HepG2 (cell line): ENCODE measurements around the gene MBNL3. TPM values are rescaled to one million over a fixed set of nuclear protein-coding genes. Genes with fewer than 3 reads are reported as not detected.

Source experiments
- ATAC-seq: fragments of 200-7000 bp; cut with Tn5 transposase; 3 replicates; pipeline ENCODE4 v1.9.1; 2020; ENCODE audit warnings: mild to moderate bottlenecking, moderate library complexity
- BruUV-seq: library from RNA; stranded (reverse); fragments of 400-500 nt; replicated peaks from 2 replicates; lab custom pipeline; 2021; lab: Mats Ljungman, UMichigan
- CTCF ChIA-PET: fragments of 300-600 bp; formaldehyde crosslinking; extraction: SDS; loops from one replicate; lab custom pipeline; 2021; ENCODE audit warnings: low total read pairs, inconsistent platforms, low intra/inter-chr PET ratio; lab: Yijun Ruan, JAX
- POLR2A ChIA-PET: fragments of 350-600 bp; sonication (Branson Sonifier 250); formaldehyde crosslinking; loops from one replicate; lab custom pipeline; 2020; ENCODE audit warnings: antibody characterized with exemption, inconsistent platforms; lab: Yijun Ruan, JAX
- DNase-seq: peaks from one replicate; pipeline ENCODE4 v3.0.0-alpha.2; 2015; ENCODE audit warnings: low spot score
- FAIRE-seq: peaks from 3 replicates; lab custom pipeline; 2011; peaks lifted over from hg19 to GRCh38; lab: Jason Lieb, UNC
- H2AFZ ChIP-seq: one replicate; pipeline ENCODE4 v1.6.1; 2011; ENCODE audit warnings: low read length, inconsistent platforms
- H3K27ac ChIP-seq: fragments of 300-600 bp; 3 replicates; pipeline ENCODE4 v1.8.0; 2011; ENCODE audit warnings: mixed run types, mild to moderate bottlenecking, mixed read lengths, low read length, inconsistent platforms; ENCODE audit not compliant: insufficient read depth; ENCODE audit errors: extremely low read length
- H3K27me3 ChIP-seq, 2 experiments: fragments of 200-600 bp in 1 of 2; 2 replicates in 1 of 2; 3 replicates in 1 of 2; pipeline versions ENCODE4 v1.6.0 to v1.8.0; 2011; ENCODE audit warnings: low read length in 2 of 2, mild to moderate bottlenecking in 2 of 2, moderate library complexity in 2 of 2, inconsistent platforms in 1 of 2; ENCODE audit not compliant: insufficient read depth in 2 of 2, control insufficient read depth in 1 of 2
- H3K36me3 ChIP-seq, 2 experiments: fragments of 200-600 bp in 1 of 2; replicated peaks in 1 of 2; 2 replicates in 1 of 2; 3 replicates in 1 of 2; pipeline versions ENCODE4 v1.5.1 to v1.8.0; 2011; ENCODE audit warnings: low read length in 2 of 2, inconsistent platforms in 1 of 2; ENCODE audit not compliant: insufficient read depth in 2 of 2, control insufficient read depth in 1 of 2
- H3K4me1 ChIP-seq: 2 replicates; pipeline ENCODE4 v1.5.1; 2012; ENCODE audit warnings: low read length, inconsistent platforms; ENCODE audit not compliant: insufficient read depth
- H3K4me2 ChIP-seq: 2 replicates; pipeline ENCODE4 v1.6.0; 2011; ENCODE audit warnings: low read depth, low read length, inconsistent platforms
- H3K4me3 ChIP-seq, 3 experiments: fragments of 200-600 bp in 1 of 3; sonication (generic), shearing (Covaris generic) in 1 of 3; replicated peaks in 1 of 3; 2 replicates each; pipeline ENCODE4 v1.5.1; 2011 to 2016; ENCODE audit warnings: low read length in 3 of 3, inconsistent platforms in 2 of 3, low read depth in 2 of 3, mild to moderate bottlenecking in 2 of 3, control low read depth in 1 of 3, mixed read lengths in 1 of 3; ENCODE audit not compliant: insufficient read depth in 1 of 3
- H3K79me2 ChIP-seq: one replicate; pipeline ENCODE4 v1.6.1; 2011; ENCODE audit warnings: low read length, inconsistent platforms; ENCODE audit not compliant: insufficient read depth
- H3K9ac ChIP-seq: 2 replicates; pipeline ENCODE4 v1.6.0; 2011; ENCODE audit warnings: mild to moderate bottlenecking, low read depth, low read length, inconsistent platforms; ENCODE audit not compliant: insufficient read depth
- H3K9me3 ChIP-seq: 2 replicates; pipeline ENCODE4 v1.5.1; 2012; ENCODE audit warnings: mild to moderate bottlenecking, low read length
- H4K20me1 ChIP-seq: 2 replicates; pipeline ENCODE4 v1.6.0; 2011; ENCODE audit warnings: inconsistent platforms, mild to moderate bottlenecking, low read length, moderate library complexity; ENCODE audit not compliant: insufficient read depth
- CHD2 ChIP-seq: IDR thresholded peaks from 2 replicates; pipeline ENCODE4 v1.6.1; 2011; ENCODE audit warnings: low read depth, low read length, improper control_type of control experiment
- HDAC1 ChIP-seq: sonication (generic); formaldehyde crosslinking; IDR thresholded peaks from 2 replicates; pipeline ENCODE4 v1.5.1; 2020; ENCODE audit warnings: mild to moderate bottlenecking, missing genetic modification reagents
- HDAC2 ChIP-seq: sonication (generic); formaldehyde crosslinking; IDR thresholded peaks from 2 replicates; pipeline ENCODE4 v1.4.0; 2020; ENCODE audit warnings: missing genetic modification reagents
- HOXA9 ChIP-seq: sonication (generic); formaldehyde crosslinking; IDR thresholded peaks from 2 replicates; pipeline ENCODE4 v1.8.1; 2022; ENCODE audit warnings: missing genetic modification reagents, mild to moderate bottlenecking, moderate library complexity, borderline replicate concordance
- PHF8 ChIP-seq: sonication (generic); formaldehyde crosslinking; IDR thresholded peaks from 2 replicates; pipeline ENCODE4 v1.5.0; 2020; ENCODE audit warnings: missing genetic modification reagents
- SETDB1 ChIP-seq: sonication (generic); formaldehyde crosslinking; IDR thresholded peaks from 2 replicates; pipeline ENCODE4 v1.5.1; 2020; ENCODE audit warnings: missing genetic modification reagents, mild to moderate bottlenecking, borderline replicate concordance
- SOX6 ChIP-seq, 2 experiments: fragments of 450-650 bp in 1 of 2; sonication (generic) in 1 of 2; formaldehyde crosslinking in 1 of 2; IDR thresholded peaks; 2 replicates each; pipeline versions ENCODE4 v1.4.0 to v1.6.1; 2017 to 2020; ENCODE audit warnings: antibody characterized with exemption in 1 of 2, mild to moderate bottlenecking in 1 of 2, missing genetic modification reagents in 1 of 2
- STAT5B ChIP-seq: sonication (generic); formaldehyde crosslinking; IDR thresholded peaks from 2 replicates; pipeline ENCODE4 v1.4.0; 2020; ENCODE audit warnings: missing genetic modification reagents
- THAP11 ChIP-seq: IDR thresholded peaks from 2 replicates; pipeline ENCODE4 v1.6.1; 2016; ENCODE audit warnings: missing biosample characterization, missing genetic modification reagents
- ZNF333 ChIP-seq: sonication (generic); formaldehyde crosslinking; IDR thresholded peaks from 2 replicates; pipeline ENCODE4 v1.4.0; 2020; ENCODE audit warnings: mild to moderate bottlenecking, missing genetic modification reagents, borderline replicate concordance
- ZNF501 ChIP-seq: sonication (generic); formaldehyde crosslinking; IDR thresholded peaks from 2 replicates; pipeline ENCODE4 v1.5.1; 2020; ENCODE audit warnings: mild to moderate bottlenecking, moderate library complexity, missing genetic modification reagents
- ZNF556 ChIP-seq: sonication (generic); formaldehyde crosslinking; IDR thresholded peaks from 2 replicates; pipeline ENCODE4 v1.4.0; 2020; ENCODE audit warnings: mild to moderate bottlenecking, missing genetic modification reagents, borderline replicate concordance
- WGBS: methylation state at CpG from one replicate; pipeline ENCODE4 v1.1.6; 2017; ENCODE audit warnings: low lambda C conversion rate; 5-methylcytosine and 5-hydroxymethylcytosine counted together
- in situ Hi-C: cut with HindIII; loops from 2 replicates; pipeline ENCODE4 v1.10.0; 2017; ENCODE audit warnings: low pct_unique_long_range_greater_than_20kb; ENCODE audit not compliant: extremely low pct_ligation_motif_present
- intact Hi-C: fragments of 100-400 bp; cut with micrococcal nuclease; formaldehyde crosslinking; loops from one replicate; pipeline ENCODE4 v1.10.0; 2022; ENCODE audit not compliant: unreplicated experiment
- polyA plus RNA-seq, 8 experiments: library from polyadenylated mRNA; depleted of rRNA in 3 of 8; stranded (reverse) in 7 of 8; unstranded in 1 of 8; fragments of >200 nt; fragmentation: Illumina TruSeq in 4 of 8; extraction: Trizol in 4 of 8; gene quantifications; 2 replicates each; pipeline versions ENCODE4 v1.2.1 to v1.2.3, GENCODE V29; 2011 to 2016; ENCODE audit warnings: low read depth in 4 of 8, missing spikeins in 1 of 8, mixed read lengths in 1 of 8; ENCODE audit not compliant: insufficient read depth in 1 of 8
- total RNA-seq, 5 experiments: library from RNA; depleted of rRNA; stranded (reverse); fragments of >200 nt; fragmentation: Illumina TruSeq; extraction: Trizol; gene quantifications; 2 replicates each; pipeline ENCODE4 v1.2.3, GENCODE V29; 2016; ENCODE audit warnings: low read depth in 1 of 5
- TF ChIP-seq, protein P1 (sequence below): sonication (generic); formaldehyde crosslinking; IDR thresholded peaks from 2 replicates; pipeline ENCODE4 v1.9.0; 2021; ENCODE audit warnings: missing genetic modification reagents, mild to moderate bottlenecking, borderline replicate concordance
- TF ChIP-seq, protein P2 (sequence below): sonication (generic); formaldehyde crosslinking; IDR thresholded peaks from 2 replicates; pipeline ENCODE4 v1.9.0; 2021; ENCODE audit warnings: mild to moderate bottlenecking, missing genetic modification reagents
- TF ChIP-seq, protein P3 (sequence below): sonication (generic); formaldehyde crosslinking; IDR thresholded peaks from 2 replicates; pipeline ENCODE4 v1.4.0; 2020; ENCODE audit warnings: mild to moderate bottlenecking, missing genetic modification reagents

The MBNL3 gene
- total and polyA plus RNA-seq, 2 of the 13 experiments (the other 11 are each of a cell fraction or from before 2014, with no cell fraction given), result 155 to 257 TPM

DNA sequence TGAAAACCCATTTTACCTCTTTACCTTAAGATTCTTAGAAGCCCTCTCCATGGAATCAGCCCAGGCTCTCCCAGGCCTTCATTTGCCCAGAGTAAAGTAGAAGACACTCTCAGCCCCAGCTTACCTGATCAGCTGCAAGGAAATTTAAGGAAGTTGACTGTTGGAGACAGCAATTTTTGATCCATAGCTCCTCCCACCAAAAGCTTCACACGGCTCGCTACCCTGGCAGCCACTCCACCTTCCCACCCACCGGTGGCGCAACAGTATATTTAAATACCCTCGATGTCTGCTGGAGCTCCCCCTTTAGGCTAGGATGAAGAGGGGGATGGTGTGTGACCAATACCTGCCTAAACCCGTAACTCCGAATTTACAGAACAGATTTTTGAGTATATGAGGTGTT lies 75.4 kb downstream of the MBNL3 start:
- intact Hi-C loops (loop anchor here (5.0 kb wide), 2 partner anchors 69 to 179 kb away; no protein-coding TSS in a partner anchor), in situ Hi-C loops (loop anchor here (10.0 kb wide), 1 partner anchor 71 kb away; the partner anchor contains the start of gene MBNL3)
- H3K9ac ChIP-seq, result peak overlapping the region; percentile 73
- peak; percentile 76 for FAIRE-seq
- peak overlapping the region; percentile 77 for H3K4me2 ChIP-seq
- BruUV-seq, result no TSS peak
- POLR2A ChIA-PET, result interaction anchor here (0.9 to 2.1 kb wide), 11 partner anchors 13 to 182 kb away, joined by 3 to 16 read pairs (median 4); partner anchors contain the start of gene MBNL3
- H3K4me3 ChIP-seq, result peak overlapping the region; percentile 66 to 74 (median 68); a peak in 5 of 6 replicates
- CTCF ChIA-PET, result no interaction called here
- H2AFZ ChIP-seq, result no peak overlapping the region
- H3K27me3 ChIP-seq, result no peaks in the 10 kb centered on the region
- H3K9me3 ChIP-seq, result no peaks in the 10 kb centered on the region
- peaks cover 4% of the 10 kb centered on the region; the same call in 1 of the 2 replicates for H4K20me1 ChIP-seq
- H3K36me3 ChIP-seq, result no peaks in the 10 kb centered on the region
- ATAC-seq, result peak; percentile 85
- peaks cover 61% of the 10 kb centered on the region for H3K79me2 ChIP-seq
- DNase-seq, result peak; percentile 82
- H3K4me1 ChIP-seq, result peaks cover 56% of the 10 kb centered on the region
- 15% methylated on average over 5 of the region's 7 CpGs for WGBS
- peak overlapping the region; percentile 78 for H3K27ac ChIP-seq
- TF ChIP-seq, protein P1, sequence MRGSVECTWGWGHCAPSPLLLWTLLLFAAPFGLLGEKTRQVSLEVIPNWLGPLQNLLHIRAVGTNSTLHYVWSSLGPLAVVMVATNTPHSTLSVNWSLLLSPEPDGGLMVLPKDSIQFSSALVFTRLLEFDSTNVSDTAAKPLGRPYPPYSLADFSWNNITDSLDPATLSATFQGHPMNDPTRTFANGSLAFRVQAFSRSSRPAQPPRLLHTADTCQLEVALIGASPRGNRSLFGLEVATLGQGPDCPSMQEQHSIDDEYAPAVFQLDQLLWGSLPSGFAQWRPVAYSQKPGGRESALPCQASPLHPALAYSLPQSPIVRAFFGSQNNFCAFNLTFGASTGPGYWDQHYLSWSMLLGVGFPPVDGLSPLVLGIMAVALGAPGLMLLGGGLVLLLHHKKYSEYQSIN (CRISPR knock-in tag), result no peak
- TF ChIP-seq, protein P2, sequence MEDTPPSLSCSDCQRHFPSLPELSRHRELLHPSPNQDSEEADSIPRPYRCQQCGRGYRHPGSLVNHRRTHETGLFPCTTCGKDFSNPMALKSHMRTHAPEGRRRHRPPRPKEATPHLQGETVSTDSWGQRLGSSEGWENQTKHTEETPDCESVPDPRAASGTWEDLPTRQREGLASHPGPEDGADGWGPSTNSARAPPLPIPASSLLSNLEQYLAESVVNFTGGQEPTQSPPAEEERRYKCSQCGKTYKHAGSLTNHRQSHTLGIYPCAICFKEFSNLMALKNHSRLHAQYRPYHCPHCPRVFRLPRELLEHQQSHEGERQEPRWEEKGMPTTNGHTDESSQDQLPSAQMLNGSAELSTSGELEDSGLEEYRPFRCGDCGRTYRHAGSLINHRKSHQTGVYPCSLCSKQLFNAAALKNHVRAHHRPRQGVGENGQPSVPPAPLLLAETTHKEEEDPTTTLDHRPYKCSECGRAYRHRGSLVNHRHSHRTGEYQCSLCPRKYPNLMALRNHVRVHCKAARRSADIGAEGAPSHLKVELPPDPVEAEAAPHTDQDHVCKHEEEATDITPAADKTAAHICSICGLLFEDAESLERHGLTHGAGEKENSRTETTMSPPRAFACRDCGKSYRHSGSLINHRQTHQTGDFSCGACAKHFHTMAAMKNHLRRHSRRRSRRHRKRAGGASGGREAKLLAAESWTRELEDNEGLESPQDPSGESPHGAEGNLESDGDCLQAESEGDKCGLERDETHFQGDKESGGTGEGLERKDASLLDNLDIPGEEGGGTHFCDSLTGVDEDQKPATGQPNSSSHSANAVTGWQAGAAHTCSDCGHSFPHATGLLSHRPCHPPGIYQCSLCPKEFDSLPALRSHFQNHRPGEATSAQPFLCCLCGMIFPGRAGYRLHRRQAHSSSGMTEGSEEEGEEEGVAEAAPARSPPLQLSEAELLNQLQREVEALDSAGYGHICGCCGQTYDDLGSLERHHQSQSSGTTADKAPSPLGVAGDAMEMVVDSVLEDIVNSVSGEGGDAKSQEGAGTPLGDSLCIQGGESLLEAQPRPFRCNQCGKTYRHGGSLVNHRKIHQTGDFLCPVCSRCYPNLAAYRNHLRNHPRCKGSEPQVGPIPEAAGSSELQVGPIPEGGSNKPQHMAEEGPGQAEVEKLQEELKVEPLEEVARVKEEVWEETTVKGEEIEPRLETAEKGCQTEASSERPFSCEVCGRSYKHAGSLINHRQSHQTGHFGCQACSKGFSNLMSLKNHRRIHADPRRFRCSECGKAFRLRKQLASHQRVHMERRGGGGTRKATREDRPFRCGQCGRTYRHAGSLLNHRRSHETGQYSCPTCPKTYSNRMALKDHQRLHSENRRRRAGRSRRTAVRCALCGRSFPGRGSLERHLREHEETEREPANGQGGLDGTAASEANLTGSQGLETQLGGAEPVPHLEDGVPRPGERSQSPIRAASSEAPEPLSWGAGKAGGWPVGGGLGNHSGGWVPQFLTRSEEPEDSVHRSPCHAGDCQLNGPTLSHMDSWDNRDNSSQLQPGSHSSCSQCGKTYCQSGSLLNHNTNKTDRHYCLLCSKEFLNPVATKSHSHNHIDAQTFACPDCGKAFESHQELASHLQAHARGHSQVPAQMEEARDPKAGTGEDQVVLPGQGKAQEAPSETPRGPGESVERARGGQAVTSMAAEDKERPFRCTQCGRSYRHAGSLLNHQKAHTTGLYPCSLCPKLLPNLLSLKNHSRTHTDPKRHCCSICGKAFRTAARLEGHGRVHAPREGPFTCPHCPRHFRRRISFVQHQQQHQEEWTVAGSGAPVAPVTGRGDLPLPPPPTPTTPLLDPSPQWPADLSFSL (CRISPR knock-in tag), result no peak
- TF ChIP-seq ZNF333 (CRISPR knock-in tag) (no peak), SETDB1 (CRISPR knock-in tag) (no peak), THAP11 (CRISPR knock-in tag) (no peak), CHD2 (no peak), HOXA9 (no peak), STAT5B (CRISPR knock-in tag) (no peak), HDAC1 (CRISPR knock-in tag) (peak; percentile 39; the same call in 1 of the 2 replicates), ZNF501 (CRISPR knock-in tag) (no peak), PHF8 (CRISPR knock-in tag) (no peak), ZNF556 (CRISPR knock-in tag) (no peak), HDAC2 (CRISPR knock-in tag) (0 out of 2 replicates have a peak, but pooled peaks have one; percentile 28), SOX6 (IDR thresholded peaks at IDR 0.05) (no peak), SOX6 (CRISPR knock-in tag; IDR thresholded peaks at IDR 0.05) (peak; percentile 46; the same call in 1 of the 2 replicates)
- TF ChIP-seq, protein P3, sequence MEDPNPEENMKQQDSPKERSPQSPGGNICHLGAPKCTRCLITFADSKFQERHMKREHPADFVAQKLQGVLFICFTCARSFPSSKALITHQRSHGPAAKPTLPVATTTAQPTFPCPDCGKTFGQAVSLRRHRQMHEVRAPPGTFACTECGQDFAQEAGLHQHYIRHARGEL, result no peak
